Activated CD4-positive, alpha-beta T cell treated with anti-CD3 and anti-CD28 coated beads for 4 hours (primary cell): Measurements from ENCODE around the gene TPM3.
"Not testable (repeated sequence)": the region's sequence is repeated elsewhere in the genome, so short reads cannot be mapped to it uniquely, and the experiment has no call there.

Experiments
- DNase-seq, 2 donors: peaks; one replicate each; pipeline ENCODE4 v3.0.0-alpha.2; 2020

TPM3 gene

GRCh38 chr1:154191990-154192461 is at the start of gene TPM3:
Gene TPM3, minus strand, starts transcription at chr1:154192100. Its CDS starts 82 bp downstream, at chr1:154192018.
- DNase-seq: no peak

GRCh38 chr1:154240294-154240833 is 48.5 kb upstream of the TPM3 start:
- no peak for DNase-seq

- DNase-seq: no peak
Measured at GRCh38 chr1:154239491-154239890, 47.6 kb upstream of the TPM3 start.

- DNase-seq: no peak
Measured at GRCh38 chr1:154237880-154238506, 46.1 kb upstream of the TPM3 start.

GRCh38 chr1:154237435-154237834 is 45.5 kb upstream of the TPM3 start:
- DNase-seq: no peak

GRCh38 chr1:154236855-154237254 is 45.0 kb upstream of the TPM3 start:
- DNase-seq: no peak

GRCh38 chr1:154233127-154233526 is 41.2 kb upstream of the TPM3 start:
- DNase-seq: not testable (repeated sequence)

- not testable (repeated sequence) for DNase-seq
Measured at GRCh38 chr1:154231112-154231511, 39.2 kb upstream of the TPM3 start.

- no peak for DNase-seq
Measured at GRCh38 chr1:154225370-154225769, 33.5 kb upstream of the TPM3 start.

- no peak for DNase-seq
Measured at GRCh38 chr1:154223621-154224020, 31.7 kb upstream of the TPM3 start.

- DNase-seq: no peak
Measured at GRCh38 chr1:154222918-154223317, 31.0 kb upstream of the TPM3 start.

GRCh38 chr1:154222518-154222917 is 30.6 kb upstream of the TPM3 start:
- DNase-seq: no peak

- peak; percentile 73 to 83 for DNase-seq
Measured at GRCh38 chr1:154221278-154222001, 29.5 kb upstream of the TPM3 start.

GRCh38 chr1:154220970-154221277 is 29.0 kb upstream of the TPM3 start:
- no peak for DNase-seq

GRCh38 chr1:154220071-154220969 is 28.4 kb upstream of the TPM3 start, which contains the start of gene UBAP2L:
Gene UBAP2L, plus strand, starts transcription at chr1:154220955. Its CDS starts 4,169 bp downstream, at chr1:154225124.
- DNase-seq: peak; percentile 97 to 98

GRCh38 chr1:154219541-154219940 is 27.6 kb upstream of the TPM3 start:
- DNase-seq: no peak

- DNase-seq: no peak
Measured at GRCh38 chr1:154218545-154218944, 26.6 kb upstream of the TPM3 start.

- no peak for DNase-seq
Measured at GRCh38 chr1:154213274-154213673, 21.4 kb upstream of the TPM3 start.

- DNase-seq: no peak
Measured at GRCh38 chr1:154212083-154212482, 20.2 kb upstream of the TPM3 start.

GRCh38 chr1:154208677-154209388 is 16.9 kb upstream of the TPM3 start:
- DNase-seq: no peak

GRCh38 chr1:154207262-154207661 is 15.4 kb upstream of the TPM3 start:
- no peak for DNase-seq

- DNase-seq: no peak
Measured at GRCh38 chr1:154206196-154206595, 14.3 kb upstream of the TPM3 start, which contains the start of gene CFAP141. Gene CFAP141, minus strand, starts transcription at chr1:154206333. Its CDS starts 26 bp downstream, at chr1:154206307.
